MCF 10A (cell line): ENCODE data around the gene LSP1. TPM values are rescaled to one million over a fixed set of nuclear protein-coding genes. Genes with fewer than 3 reads are reported as not detected.

ENCODE experiments used
- BruUV-seq: library from RNA; stranded (reverse); fragments of 400-500 nt; replicated peaks from 2 replicates; lab custom pipeline; 2021; lab: Mats Ljungman, UMichigan
- CTCF ChIA-PET: fragments of 300-600 bp; sonication (Branson Sonifier 250); formaldehyde crosslinking; extraction: SDS; loops from one replicate; lab custom pipeline; 2021; ENCODE audit warnings: antibody characterized with exemption, inconsistent platforms; lab: Yijun Ruan, JAX
- POLR2A ChIA-PET: fragments of 300-600, 350-650 bp; sonication (Branson Sonifier 250); formaldehyde crosslinking; extraction: SDS; loops from one replicate; lab custom pipeline; 2020; ENCODE audit warnings: antibody characterized with exemption, inconsistent platforms; lab: Yijun Ruan, JAX
- DNase-seq: peaks from one replicate; pipeline ENCODE4 v3.0.0-alpha.2; 2018; ENCODE audit not compliant: unreplicated experiment
- H3K27ac Mint-ChIP-seq: one replicate; pipeline ENCODE4 v1.8.0; 2022; ENCODE audit warnings: mild to moderate bottlenecking, low read depth, mixed read lengths; ENCODE audit not compliant: unreplicated experiment
- H3K27me3 Mint-ChIP-seq: one replicate; pipeline ENCODE4 v1.8.0; 2022; ENCODE audit warnings: mixed read lengths; ENCODE audit not compliant: insufficient read depth, unreplicated experiment
- H3K36me3 Mint-ChIP-seq: one replicate; pipeline ENCODE4 v1.8.0; 2022; ENCODE audit warnings: mild to moderate bottlenecking, moderate library complexity, mixed read lengths; ENCODE audit not compliant: insufficient read depth, unreplicated experiment
- H3K4me1 Mint-ChIP-seq: one replicate; pipeline ENCODE4 v1.8.0; 2022; ENCODE audit warnings: mixed read lengths; ENCODE audit not compliant: insufficient read depth, unreplicated experiment
- H3K4me3 Mint-ChIP-seq: one replicate; pipeline ENCODE4 v1.8.0; 2022; ENCODE audit warnings: mild to moderate bottlenecking, moderate library complexity, mixed read lengths; ENCODE audit not compliant: unreplicated experiment
- H3K9me3 Mint-ChIP-seq: one replicate; pipeline ENCODE4 v1.8.0; 2022; ENCODE audit warnings: mixed read lengths; ENCODE audit not compliant: unreplicated experiment
- CTCF ChIP-seq: fragments of 200-600 bp; IDR thresholded peaks from one replicate; pipeline ENCODE4 v1.8.0; 2022; ENCODE audit warnings: antibody characterized with exemption, mild to moderate bottlenecking; ENCODE audit not compliant: unreplicated experiment
- intact Hi-C: fragments of 100-400 bp; cut with micrococcal nuclease; formaldehyde crosslinking; loops from 2 replicates; pipeline ENCODE4 v1.14.1; 2022
- total RNA-seq: library from RNA; stranded (reverse); gene quantifications from 2 replicates; pipeline ENCODE4 v1.2.3, GENCODE V29; 2022

LSP1 gene
- total RNA-seq, 1 experiment from 2014 or later, result 3.7 TPM

GRCh38 chr11:1889941-1890855 lies 37.3 kb downstream of the LSP1 start:
- TF ChIP-seq CTCF, result no peak
- H3K27me3 Mint-ChIP-seq, result peaks cover 20% of the 10 kb centered on the region
- H3K27ac Mint-ChIP-seq, result no peak overlapping the region
- H3K9me3 Mint-ChIP-seq, result peaks cover 17% of the 10 kb centered on the region
- ChIA-PET POLR2A (no interaction called here), CTCF (interaction anchor here (0.6 to 1.5 kb wide), 3 partner anchors 8 to 111 kb away, joined by 3 to 4 read pairs (median 3); no protein-coding TSS in a partner anchor)
- H3K4me1 Mint-ChIP-seq, result no peaks in the 10 kb centered on the region
- DNase-seq, result no peak
- no peak overlapping the region for H3K4me3 Mint-ChIP-seq
- BruUV-seq, result no TSS peak
- intact Hi-C loops, result no loop called here
- no peaks in the 10 kb centered on the region for H3K36me3 Mint-ChIP-seq

- Mint-ChIP-seq H3K9me3 (peaks cover 17% of the 10 kb centered on the region), H3K4me1 (no peaks in the 10 kb centered on the region), H3K4me3 (no peak overlapping the region), H3K27ac (no peak overlapping the region), H3K27me3 (peaks cover 28% of the 10 kb centered on the region), H3K36me3 (no peaks in the 10 kb centered on the region)
- no TSS peak for BruUV-seq
- DNase-seq, result no peak
- ChIA-PET POLR2A (no interaction called here), CTCF (interaction anchor here (0.5 to 1.5 kb wide), 3 partner anchors 9 to 489 kb away, joined by 3 to 4 read pairs (median 3); no protein-coding TSS in a partner anchor)
- TF ChIP-seq CTCF, result no peak
- intact Hi-C loops, result no loop called here
Measured at GRCh38 chr11:1890856-1891830, 38.3 kb downstream of the LSP1 start.

DNA sequence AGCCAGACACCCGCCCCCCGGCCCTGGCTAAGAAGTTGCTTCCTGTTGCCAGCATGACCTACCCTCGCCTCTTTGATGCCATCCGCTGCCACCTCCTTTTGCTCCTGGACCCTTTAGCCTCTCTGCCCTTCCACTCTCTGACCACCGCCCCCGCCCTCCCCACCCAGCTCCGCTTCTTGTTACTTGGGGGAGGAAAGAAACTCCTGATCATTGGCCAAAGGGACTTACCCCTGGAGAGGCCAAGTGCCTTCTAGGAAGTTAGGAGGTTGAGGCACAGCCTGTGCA lies 38.9 kb downstream of the LSP1 start, which contains the start of gene PRR33:
Gene PRR33 (minus strand): TSS at position 65 of the 285 bp plus-strand sequence. CDS start 1,311 bp downstream, outside the sequence.
- no peak for DNase-seq
- Mint-ChIP-seq H3K27me3 (peaks cover 34% of the 10 kb centered on the region), H3K9me3 (peaks cover 17% of the 10 kb centered on the region), H3K36me3 (no peaks in the 10 kb centered on the region), H3K4me3 (no peak within 1 kb of the TSS), H3K4me1 (no peaks in the 10 kb centered on the region), H3K27ac (no peak within 1 kb of the TSS)
- TF ChIP-seq CTCF, result no peak
- CTCF ChIA-PET, result interaction anchor here (0.5 to 1.5 kb wide), 2 partner anchors 9 to 488 kb away, joined by 3 to 4 read pairs; no protein-coding TSS in a partner anchor
- POLR2A ChIA-PET, result no interaction called here
- BruUV-seq, result no TSS peak
- intact Hi-C loops, result no loop called here

DNA sequence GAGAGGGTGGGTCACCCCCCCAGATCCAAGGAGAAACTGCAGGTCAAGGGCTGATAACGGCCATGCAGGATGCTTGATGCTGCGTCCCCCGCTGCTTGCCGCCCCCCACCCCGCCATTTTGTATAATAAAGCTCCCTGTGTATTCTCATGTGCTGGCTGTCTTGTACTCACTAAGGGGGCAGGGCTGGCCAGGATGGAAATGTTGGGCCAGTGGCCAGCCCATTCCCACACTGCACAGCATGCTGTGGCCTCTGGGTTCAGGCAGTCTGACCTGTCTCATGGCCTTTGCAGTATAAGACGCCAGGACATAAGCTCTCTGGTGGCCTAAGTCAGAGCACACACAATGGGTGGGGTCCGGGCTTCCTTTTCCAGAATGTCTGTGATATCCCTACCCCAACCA lies 39.2 kb downstream of the LSP1 start:
- POLR2A ChIA-PET, result no interaction called here
- no peaks in the 10 kb centered on the region for H3K36me3 Mint-ChIP-seq

More for the DNA sequence above, 39.2 kb downstream of the LSP1 start:
- Mint-ChIP-seq H3K27me3 (peaks cover 37% of the 10 kb centered on the region), H3K27ac (no peak overlapping the region), H3K4me3 (no peak overlapping the region), H3K4me1 (no peaks in the 10 kb centered on the region), H3K9me3 (peaks cover 17% of the 10 kb centered on the region)
- no TSS peak for BruUV-seq
- intact Hi-C loops, result no loop called here
- DNase-seq, result no peak
- no peak for TF ChIP-seq CTCF
- CTCF ChIA-PET, result interaction anchor here (0.5 to 1.5 kb wide), 2 partner anchors 10 to 488 kb away, joined by 3 to 4 read pairs; no protein-coding TSS in a partner anchor
